Measurements from ENCODE around the gene CDRT15.

DNA sequence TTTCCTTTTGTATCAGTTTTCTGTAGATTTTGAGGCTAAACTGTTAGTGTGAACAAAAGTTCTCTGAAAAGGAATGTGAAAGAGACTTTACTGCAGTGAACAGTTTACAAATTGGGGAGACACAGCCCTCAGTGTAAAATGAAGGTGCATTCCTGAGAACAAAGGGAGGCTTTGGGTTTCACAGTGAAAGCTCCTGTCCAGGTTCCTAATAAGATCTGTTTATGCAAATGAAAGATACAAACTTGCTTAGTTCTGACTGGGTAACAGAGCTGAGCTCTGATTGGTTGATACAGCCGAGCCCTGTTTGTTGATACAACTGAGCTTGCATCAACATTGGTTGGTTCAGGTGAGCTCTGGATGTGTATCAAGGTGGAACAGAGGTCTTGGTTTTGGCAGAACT is 8.3 kb upstream of the CDRT15 start:
- TF ChIP-seq, protein P1, sequence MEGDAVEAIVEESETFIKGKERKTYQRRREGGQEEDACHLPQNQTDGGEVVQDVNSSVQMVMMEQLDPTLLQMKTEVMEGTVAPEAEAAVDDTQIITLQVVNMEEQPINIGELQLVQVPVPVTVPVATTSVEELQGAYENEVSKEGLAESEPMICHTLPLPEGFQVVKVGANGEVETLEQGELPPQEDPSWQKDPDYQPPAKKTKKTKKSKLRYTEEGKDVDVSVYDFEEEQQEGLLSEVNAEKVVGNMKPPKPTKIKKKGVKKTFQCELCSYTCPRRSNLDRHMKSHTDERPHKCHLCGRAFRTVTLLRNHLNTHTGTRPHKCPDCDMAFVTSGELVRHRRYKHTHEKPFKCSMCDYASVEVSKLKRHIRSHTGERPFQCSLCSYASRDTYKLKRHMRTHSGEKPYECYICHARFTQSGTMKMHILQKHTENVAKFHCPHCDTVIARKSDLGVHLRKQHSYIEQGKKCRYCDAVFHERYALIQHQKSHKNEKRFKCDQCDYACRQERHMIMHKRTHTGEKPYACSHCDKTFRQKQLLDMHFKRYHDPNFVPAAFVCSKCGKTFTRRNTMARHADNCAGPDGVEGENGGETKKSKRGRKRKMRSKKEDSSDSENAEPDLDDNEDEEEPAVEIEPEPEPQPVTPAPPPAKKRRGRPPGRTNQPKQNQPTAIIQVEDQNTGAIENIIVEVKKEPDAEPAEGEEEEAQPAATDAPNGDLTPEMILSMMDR (IDR thresholded peaks at IDR 0.05; ENCODE audit: low read depth, low read length, poor library complexity, severe bottlenecking) = no peak
- TF ChIP-seq EZH2phosphoT487 (IDR thresholded peaks at IDR 0.05; ENCODE audit: borderline replicate concordance, low read length) = no peak

Data from DOHH2 (cell line).